NCI-H2107 treated with DMSO at 0.1 percent for 48 hours (cell line): Measurements from ENCODE around the gene ABO.
A peak's percentile ranks its signal among the peaks of the same experiment; 100 is the strongest.
"Not testable (repeated sequence)": the region's sequence is repeated elsewhere in the genome, so short reads cannot be mapped to it uniquely, and the experiment has no call there.

Experiments used
- DNase-seq: peaks from one replicate; lab custom pipeline; 2025; ENCODE audit not compliant: unreplicated experiment; lab: John Stamatoyannopoulos, UW

The ABO gene

DNA sequence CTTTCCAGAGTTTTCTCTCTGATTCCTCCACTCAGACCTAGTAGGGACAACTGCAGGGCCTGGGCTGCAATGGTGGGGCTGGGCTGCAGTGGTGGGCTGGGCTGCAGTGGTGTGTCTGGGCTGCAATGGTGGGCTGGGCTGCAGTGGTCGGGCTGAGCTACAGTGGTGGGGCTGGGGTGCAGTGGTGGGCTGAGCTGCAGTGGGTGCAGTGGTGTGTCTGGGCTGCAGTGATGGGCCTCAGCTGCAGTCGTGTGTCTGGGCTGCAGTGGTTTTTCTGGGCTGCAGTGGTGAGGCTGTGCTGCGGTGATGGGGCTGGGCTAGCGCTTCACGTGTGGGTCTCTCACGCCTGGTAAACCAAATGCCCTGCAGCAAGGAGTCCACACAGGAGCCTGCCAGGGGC is 27.4 kb downstream of the ABO start:
- no peak for DNase-seq

DNA sequence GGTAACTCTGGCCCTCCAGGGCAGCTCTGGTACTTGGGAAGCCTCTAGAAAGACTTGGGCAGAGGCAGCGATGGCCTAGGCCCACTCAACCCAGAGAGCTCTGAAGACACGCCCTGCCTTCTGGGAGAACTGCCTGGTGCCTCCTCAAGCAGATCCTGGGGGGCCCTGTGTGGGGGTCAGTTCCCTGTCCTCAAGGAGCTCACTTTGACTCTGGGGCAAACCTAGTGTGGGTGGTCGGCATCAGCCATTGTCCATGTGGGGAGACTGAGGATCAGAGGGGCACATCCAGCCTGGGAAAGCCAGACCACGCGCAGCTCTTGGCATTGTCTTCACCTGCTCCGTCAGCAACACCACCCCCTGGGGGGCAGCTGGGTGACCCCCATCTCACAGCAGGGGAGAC is 28.0 kb downstream of the ABO start:
- no peak for DNase-seq

DNA sequence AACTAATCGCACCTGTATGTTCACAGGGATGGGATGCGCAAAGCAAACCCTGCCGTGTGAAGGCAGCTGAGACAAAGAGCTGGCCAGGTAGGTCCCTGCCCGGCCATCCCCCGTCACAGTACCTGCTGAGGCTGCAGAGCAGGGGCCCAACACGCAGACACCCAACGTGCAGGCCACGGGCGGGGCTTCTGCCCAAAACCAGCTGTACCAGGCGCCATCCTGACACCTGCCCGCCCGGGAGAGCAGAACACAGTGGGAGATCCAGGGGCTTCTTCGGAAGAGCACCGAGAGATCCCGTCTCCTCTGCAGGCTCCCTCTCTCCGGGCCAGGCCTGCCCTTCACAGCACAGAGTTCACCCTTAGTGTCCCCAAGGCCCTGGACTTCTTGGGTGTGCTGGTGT is 28.4 kb downstream of the ABO start:
- no peak for DNase-seq

DNA sequence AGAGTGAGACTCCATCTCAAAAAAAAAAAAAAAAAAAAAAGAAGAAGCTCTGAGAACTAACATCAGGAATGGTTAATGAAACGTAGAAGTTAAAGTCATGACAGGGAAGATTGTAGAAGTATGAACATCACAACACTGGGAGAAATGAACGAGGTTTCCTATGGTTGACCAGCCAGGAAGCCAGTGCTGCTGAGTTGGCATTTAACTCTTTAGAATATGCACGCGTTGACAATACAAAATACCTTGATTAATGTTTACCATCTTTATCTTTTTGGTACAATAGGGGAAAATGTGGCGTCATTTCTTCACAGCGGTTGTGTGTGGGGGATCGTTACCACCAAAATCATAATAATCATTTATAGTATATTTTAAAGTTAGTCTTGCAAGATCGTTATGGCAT is 32.0 kb downstream of the ABO start:
- no peak for DNase-seq

DNA sequence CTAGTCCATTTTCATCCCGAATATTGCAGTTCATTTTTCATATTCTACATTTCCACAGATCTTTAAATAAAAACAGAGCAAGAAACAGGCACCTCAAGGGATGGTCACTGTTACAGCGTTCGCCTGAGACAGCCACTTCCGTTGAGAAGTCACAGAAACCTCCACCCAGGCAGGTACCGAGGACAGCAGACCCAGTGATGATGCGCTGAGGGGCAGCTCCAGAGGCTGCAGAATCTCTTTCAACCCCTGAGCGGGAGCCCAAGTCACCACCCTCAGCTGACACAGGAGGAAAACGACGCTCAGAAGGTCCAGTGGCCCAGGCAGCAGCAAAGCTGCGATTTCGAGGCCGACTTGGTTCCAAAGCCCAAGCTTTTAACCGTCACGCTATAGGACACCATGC is 32.8 kb downstream of the ABO start:
- DNase-seq, result no peak

DNA sequence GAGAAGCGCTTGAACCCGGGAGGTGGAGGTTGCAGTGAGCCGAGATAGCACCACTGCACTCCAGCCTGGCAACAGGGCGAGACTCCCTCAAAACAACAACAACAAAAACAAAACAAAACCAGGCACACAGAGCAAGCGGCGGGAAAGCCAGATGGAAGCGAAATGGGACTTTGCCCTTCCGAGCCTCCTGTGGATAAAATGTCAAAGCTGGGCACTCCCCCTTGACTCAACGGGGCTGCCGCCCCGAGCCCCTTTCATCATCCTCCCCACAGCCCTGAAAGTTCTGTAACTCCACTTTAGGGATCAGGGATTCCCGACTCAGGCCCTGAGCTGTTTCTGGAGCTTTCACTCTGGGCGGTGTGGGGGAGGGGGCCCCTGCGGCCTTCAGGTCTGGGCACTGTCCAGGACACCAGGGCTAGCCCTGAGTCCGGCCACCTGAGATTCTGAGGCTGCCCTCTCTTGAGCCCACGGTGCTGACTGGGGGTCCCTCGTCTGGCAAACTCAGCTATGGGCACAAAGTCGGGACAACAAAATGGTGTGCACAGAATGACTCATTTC is 35.4 kb downstream of the ABO start:
- no peak for DNase-seq

DNA sequence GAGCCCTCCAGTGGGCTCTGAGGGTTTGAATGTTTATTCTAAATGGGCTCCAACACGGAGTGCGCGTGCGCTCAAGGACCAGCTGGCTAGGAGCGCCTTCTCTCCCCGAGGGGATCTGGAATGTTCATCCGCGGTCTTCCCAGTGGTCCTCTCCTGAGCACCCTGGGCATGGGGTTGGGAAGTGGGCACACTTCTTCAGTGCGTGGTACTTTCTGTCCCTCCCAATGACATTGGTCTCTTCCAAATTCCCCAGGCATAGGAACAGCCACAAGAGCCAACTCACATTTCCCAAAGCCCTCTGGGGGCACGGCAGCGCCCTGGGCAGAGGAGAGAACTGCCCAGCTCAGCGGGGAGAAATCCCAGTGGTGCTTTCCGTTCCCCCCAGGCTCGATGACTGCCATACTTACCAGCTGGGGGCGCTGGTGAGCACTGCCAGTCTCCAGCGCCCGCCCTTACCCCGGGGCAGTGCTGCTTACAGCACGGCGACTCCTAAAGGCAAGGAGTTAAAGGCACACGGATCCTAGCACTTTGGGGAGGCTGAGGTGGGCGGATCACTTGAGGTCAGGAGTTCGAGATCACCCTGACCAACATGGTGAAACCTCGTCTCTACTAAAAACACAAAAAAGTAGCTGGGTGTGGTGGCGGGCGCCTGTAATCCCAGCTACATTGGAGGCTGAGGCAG is 36.0 kb downstream of the ABO start:
- DNase-seq, result no peak

DNA sequence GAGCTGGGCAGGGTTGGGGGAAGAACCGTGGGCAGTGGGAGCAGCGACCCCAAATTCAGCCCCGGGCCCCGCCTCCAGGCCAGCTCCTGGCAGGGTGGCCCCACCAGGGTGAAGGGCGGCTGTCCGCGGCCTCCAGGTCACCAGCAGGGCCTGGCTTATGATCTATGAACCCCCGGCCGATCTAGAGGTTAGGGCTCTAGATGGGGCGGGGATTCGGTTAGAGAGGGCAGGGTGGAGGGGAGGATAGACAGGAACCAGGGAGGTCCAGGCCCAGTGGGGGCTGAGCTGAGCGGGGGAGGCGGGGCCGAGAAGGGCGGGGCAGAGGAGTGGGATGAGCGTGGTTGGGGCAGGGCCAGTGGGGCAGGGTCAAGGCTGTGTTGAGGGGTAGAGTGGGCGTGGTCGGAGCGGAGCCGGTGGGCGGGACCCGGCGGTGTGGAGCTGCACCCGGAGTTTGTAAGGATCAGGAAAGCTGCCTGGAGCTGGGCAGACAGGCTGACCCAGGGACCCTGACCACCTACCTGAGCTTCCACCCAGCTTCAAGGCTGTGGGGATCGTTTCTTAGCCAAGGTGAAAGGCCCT is 36.6 kb downstream of the ABO start:
- no peak for DNase-seq

DNA sequence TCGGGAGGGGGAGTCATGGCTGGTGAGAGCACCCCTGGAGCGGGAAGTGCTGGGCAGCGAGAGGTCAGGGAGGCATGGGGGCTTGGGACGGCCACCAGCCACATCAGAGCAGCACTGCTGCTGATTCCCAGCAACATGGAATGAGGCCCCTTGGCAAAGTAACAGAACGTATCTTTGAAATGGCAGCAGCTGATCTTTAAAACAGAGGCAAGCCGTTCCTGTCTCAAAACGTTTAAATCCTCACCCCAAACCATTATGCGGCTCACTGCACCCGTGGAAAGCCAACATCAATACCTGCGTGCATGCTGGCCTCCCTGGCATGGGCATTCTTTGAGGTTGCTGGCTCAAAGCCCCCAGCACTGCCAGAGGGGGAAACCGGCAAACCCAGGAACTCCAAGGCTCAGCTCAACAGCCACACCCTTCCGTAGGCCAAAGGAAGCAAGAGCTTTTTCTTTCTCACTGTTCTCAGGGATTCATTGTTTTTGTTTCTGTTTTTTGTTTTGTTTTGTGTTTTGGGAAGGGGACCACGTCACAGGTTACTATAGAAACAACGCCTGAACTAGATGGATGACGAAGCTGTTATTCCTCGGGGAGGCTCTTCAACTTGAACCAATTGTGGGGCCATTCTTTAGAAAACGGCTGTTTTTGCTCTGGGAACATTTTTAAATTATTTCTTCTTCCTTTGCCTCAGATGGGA is 37.8 kb downstream of the ABO start:
- peak; percentile 0 for DNase-seq

DNA sequence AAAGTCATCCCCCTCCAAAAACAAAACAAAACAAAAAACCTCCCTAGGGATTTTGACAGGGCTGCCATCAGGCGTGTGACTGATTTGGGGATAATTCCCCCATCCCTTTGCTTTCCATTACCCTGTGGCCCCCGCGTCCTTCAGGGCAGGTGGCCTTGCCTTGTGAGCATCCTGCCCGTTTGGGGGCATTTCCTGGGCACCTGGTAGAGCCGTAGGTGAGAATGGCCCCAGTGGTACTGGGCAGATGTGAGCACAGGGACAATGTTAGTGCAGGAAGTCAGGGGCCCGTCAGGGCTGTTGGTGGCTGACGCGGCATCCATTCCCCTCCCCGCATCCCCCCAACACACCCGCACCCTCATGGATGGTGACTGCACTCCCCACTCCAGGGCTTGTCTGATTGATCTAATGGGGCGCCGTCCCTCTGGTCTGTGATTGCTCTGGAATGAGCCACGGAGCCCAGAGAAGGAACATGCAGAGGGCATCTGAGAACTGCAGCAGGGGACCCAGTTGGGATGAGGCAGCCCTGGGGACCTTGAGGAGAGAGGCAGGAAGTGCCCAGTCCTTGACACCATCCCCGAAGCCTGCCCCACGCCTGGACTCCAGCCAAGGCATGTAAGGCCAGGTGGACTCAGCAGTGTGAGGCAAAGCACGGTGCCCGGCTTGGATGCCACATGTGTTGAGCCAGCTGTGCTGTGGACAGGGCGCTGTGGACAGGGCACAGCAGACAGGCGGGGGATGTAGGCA is 38.5 kb downstream of the ABO start:
- not testable (repeated sequence) for DNase-seq

DNA sequence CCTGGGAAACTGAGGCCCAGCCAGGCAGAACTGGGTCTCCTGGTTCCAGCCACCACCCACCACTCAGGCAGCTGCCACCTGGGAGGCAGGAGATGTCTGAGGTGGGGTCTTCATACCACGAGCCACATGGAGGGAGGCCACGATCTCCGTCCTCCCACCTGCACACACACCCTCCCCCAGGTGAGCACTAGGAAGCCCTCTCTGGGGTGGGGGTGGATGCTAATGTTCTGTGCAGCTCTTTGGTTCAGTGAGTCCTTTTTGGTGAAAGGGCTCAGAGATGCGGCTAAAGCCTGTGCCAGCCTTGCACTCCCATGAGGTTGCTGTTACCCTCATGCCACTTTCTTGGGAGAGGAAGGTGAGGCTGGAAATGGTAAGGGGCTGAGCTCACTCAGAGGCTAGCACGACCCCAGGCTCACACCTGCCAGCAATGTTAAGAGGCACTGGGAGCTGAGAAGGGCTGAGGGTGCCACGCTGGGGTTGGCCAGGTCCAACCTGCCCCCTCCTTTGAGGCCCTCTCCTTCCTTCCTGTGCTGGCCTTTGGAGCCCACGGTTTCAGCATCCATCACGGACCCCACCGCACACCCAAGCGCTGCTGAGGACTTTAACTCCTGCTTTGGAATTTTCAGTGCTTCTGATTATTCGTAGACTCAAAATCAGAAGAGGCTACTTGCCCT is 39.3 kb downstream of the ABO start:
- no peak for DNase-seq

DNA sequence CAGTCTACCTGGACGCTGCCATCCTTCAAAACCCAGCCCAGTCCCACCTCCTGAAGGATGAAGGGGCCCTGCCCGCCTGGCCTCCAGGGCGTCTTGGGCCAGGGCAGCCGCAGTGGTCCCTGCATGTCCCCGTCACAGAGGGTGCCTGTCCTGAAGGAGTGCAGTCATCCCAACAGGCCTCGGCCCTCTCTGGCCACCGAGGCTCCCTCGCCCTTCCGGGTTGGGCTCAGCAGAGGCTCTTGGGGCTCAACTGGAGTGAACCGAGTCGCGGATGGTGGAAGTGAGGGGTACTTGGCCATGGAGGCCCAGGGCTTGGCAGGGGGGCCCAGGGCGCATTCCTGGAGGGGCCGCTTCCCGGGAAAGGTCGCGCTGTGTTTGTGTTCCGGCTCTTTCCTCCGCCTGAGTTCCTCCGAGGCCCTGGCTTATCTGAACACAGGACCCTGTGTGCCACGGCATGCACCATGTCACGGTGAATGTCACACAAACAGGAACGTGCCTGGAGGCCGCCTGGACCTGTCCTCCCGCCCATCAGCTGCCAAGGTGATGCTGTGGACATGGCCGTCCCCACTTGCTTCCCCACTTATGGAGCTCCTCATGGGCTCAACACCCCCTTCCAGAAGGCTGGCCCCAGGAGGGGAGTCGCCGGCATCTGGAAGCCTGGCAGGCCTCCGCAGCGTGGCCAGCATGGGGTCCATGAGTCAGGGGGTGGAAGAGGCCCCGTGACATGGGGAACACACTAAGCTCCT is 40.3 kb downstream of the ABO start:
- no peak for DNase-seq

DNA sequence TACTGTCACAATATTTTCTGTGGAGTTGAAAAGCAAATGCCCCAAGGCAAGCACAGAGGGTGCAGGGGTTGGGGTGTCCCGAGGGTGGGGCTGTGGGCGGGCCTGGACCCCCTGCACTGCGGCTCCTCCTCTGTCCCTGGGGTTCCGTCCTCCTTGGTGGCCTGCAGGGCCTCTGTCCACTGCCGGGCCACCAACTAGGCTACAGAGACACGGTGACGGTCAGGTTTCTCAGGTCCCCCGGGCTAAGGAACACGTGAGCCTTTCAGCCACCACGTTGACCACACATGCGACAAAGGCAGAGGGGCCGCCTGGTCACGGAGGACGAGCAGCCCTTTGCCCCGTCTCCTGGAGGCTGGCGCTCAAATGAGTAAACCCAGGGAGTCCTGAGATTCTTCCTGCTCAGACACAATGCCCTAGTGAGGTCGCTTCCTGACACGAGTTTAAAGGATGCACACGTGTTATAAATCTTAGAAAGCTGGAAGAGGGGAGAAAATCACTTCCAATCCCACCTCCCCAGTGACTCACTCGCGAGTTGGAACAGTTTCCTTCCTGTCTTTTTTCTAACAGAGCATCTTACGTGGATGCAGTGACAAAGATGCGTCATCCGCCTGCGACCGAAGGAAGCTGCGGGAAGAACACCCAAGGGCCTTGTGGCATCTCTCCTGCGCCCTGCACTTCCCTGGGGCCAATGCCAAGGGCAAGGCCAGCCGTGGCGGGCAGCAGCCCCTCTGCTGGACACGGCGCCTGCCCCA is 41.1 kb downstream of the ABO start:
- DNase-seq, result no peak

DNA sequence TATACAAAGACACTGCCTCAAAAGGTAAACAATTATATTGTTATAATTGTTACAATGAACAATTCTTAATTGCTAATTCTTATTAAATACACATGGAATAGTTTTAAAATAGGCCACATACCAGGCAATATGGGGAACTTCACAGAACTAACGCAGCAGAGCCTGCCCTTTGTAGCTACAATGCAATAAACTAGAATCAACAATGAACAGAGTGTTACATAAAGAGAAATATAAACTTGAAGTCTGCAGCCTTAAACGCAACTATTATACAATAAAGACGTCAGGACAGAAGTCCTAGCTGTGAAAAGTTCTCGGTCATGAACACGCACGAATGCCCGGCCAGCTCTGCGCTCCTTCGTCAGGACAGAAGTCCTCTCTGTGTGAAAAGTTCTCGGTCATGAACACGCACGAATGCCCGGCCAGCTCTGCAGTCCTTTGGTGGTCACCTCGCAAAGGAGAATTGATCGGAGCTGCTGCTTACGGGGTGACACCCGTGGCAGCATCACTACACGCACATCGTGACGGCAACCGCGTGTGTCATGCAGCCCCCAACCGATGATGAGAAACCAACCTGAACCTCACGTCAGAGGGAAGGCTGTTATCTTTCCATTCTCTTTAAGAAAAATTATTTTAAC is 43.0 kb downstream of the ABO start:
- not testable (repeated sequence) for DNase-seq

DNA sequence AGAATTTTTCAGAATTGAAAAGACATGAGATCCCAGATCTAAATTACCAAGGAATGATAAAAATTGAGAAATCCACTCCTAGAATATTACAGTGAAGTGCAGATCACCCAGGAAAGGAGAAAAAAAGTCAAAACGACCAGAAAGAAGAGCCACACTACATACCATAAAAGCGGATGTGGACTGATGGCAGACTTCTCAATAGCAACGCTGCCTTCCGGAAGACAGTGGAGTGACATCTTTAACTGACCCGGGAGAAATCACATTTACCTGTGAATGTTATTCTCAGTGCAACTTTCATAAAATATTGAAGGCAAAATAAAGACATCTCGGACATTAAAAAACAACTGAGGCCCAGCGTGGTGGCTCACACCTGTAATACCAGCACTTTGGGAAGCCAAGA is 44.5 kb downstream of the ABO start:
- DNase-seq, result not testable (repeated sequence)

DNA sequence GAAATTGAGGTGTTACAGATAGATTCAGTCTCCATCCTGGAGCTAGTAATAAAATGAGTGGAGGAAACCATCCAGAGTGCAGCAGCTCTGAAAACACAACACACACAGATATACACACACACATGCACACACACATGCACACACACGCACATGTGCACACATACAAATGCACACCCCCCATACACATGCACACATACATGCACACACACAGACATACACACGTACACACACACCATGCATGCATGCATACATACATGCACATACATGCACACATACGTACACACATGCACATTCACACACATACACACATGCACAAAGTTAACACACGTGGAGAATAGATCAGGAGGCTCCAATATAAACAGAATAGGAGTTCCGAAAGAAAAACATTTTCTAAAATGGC is 44.9 kb downstream of the ABO start:
- DNase-seq, result no peak

DNA sequence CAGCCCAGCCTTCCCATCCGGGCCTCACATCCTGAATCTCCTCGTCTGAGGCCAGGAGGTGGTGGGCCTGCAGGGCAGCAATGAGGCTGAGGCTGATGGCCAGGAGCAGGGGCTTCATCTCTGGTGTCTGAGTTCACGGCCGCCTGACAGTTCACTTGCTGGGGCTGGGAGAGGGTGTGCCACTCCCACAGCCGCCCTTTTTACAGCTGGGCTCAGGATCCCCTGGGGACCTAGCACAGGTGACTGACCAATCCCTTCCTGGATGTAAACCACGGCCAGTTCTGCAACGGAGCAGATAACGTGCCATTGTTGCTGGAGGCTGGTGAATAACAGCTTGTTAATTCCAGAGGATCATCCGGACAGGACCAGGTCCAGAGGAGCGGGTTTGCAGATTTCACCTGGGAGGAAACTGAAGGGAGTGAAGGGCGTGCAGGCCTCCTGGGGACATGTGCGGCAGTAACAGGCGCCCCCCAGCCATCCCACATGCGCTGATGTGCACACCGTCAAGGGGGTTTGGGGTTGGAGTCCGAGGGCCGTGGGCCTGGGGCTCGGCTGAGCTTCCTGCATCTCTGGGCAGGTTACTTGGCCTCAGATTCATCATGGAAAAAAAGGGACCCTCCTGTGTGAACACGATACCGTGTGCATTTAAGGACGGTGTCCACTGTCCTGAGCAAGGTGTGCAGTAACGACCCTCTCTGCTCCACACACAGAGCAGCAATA is 46.4 kb downstream of the ABO start:
- DNase-seq, result not testable (repeated sequence)

DNA sequence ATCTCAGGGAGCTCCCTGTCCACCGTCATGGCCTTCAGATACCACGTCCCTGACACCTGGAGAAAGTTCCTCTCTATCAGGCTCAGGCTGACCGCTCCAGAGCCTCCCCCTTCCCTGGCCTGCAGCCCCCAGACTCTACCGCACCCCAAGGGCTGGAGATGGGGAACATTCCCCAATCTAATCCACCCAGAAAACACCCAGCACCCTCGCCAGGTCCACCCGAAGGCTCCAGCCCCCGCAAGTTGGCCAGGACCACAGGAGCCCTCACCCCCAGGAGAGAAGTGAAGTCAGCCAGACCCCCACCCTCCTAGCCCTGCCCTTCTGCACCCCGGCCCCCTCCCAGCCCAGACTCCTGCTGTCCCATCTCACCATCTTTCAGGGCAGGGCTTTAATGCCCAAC is 47.0 kb downstream of the ABO start:
- DNase-seq, result not testable (repeated sequence)
